Esophagus muscularis mucosa (tissue), 3 donors: ENCODE measurements around the gene EVI5L.

Source experiments
- EP300 ChIP-seq: sonication (generic); formaldehyde crosslinking; IDR thresholded peaks from one replicate; pipeline ENCODE4 v1.6.1; 2017; ENCODE audit warnings: antibody characterized with exemption
- POLR2AphosphoS5 ChIP-seq, 2 donors: sonication (generic); formaldehyde crosslinking; IDR thresholded peaks; one replicate each; pipeline ENCODE4 v1.6.1; 2017; ENCODE audit warnings: antibody characterized with exemption in 2 of 2

GRCh38 chr19:7887408-7888144 is 57.6 kb downstream of the EVI5L start:
- TF ChIP-seq EP300 (no peak), POLR2AphosphoS5 (IDR thresholded peaks at IDR 0.05) (no peak)
